GM12878 (cell line): ENCODE results near the gene MSRB1. TPM values are rescaled to one million over a fixed set of nuclear protein-coding genes. Genes with fewer than 3 reads are reported as not detected.

ENCODE experiments used
- ATAC-seq: fragments of 200-7000 bp; cut with Tn5 transposase; 3 replicates; pipeline ENCODE4 v1.9.1; 2020; ENCODE audit warnings: mild to moderate bottlenecking, moderate library complexity
- BruUV-seq: library from RNA; stranded (reverse); fragments of 400-500 nt; replicated peaks from 2 replicates; lab custom pipeline; 2021; lab: Mats Ljungman, UMichigan
- CTCF ChIA-PET: fragments of 300-600 bp; sonication (Branson Sonifier 250); formaldehyde crosslinking; extraction: SDS; loops from one replicate; lab custom pipeline; 2021; ENCODE audit warnings: inconsistent platforms; lab: Yijun Ruan, JAX
- POLR2A ChIA-PET: fragments of 350-600 bp; formaldehyde crosslinking; extraction: SDS; loops from one replicate; lab custom pipeline; 2021; ENCODE audit warnings: inconsistent platforms; lab: Charles Lee
- RAD21 ChIA-PET: fragments of 300-600 bp; sonication (Branson Sonifier 250); formaldehyde crosslinking; loops from one replicate; lab custom pipeline; 2023; ENCODE audit warnings: antibody characterized with exemption; ENCODE audit not compliant: unreplicated experiment; lab: Charles Lee
- SMC1A ChIA-PET: fragments of 300-600 bp; sonication (Branson Sonifier 250); formaldehyde crosslinking; loops from one replicate; lab custom pipeline; 2023; ENCODE audit not compliant: unreplicated experiment, uncharacterized antibody; lab: Charles Lee
- DNase-seq: peaks from one replicate; pipeline ENCODE4 v3.0.0-alpha.2; 2011; ENCODE audit warnings: low read depth, low spot score
- FAIRE-seq: peaks from 3 replicates; lab custom pipeline; 2011; peaks lifted over from hg19 to GRCh38; lab: Jason Lieb, UNC
- H2AFZ ChIP-seq: 2 replicates; pipeline ENCODE4 v1.6.0; 2011; ENCODE audit warnings: low read depth, low read length, control low read depth; ENCODE audit not compliant: control insufficient read depth
- H3K27ac ChIP-seq: 2 replicates; pipeline ENCODE4 v1.5.1; 2011; ENCODE audit warnings: control low read depth; ENCODE audit not compliant: control insufficient read depth, insufficient read depth
- H3K27me3 ChIP-seq, 2 experiments: replicated peaks in 1 of 2; 2 replicates each; pipeline versions ENCODE4 v1.6.0 to v1.6.1; 2011; ENCODE audit warnings: low read length in 1 of 2; ENCODE audit not compliant: control insufficient read depth in 2 of 2, insufficient read depth in 2 of 2
- H3K36me3 ChIP-seq, 2 experiments: 2 replicates each; pipeline ENCODE4 v1.5.1; 2011; ENCODE audit warnings: low read length in 1 of 2; ENCODE audit not compliant: control insufficient read depth in 2 of 2, insufficient read depth in 2 of 2
- H3K4me1 ChIP-seq: 2 replicates; pipeline ENCODE4 v1.6.1; 2011; ENCODE audit warnings: mild to moderate bottlenecking, low read length, moderate library complexity, mixed read lengths; ENCODE audit not compliant: control insufficient read depth, insufficient read depth
- H3K4me2 ChIP-seq: 2 replicates; pipeline ENCODE4 v1.6.0; 2011; ENCODE audit warnings: control low read depth; ENCODE audit not compliant: control insufficient read depth, insufficient read depth
- H3K4me3 ChIP-seq: fragments of 200-600 bp; sonication (generic); 2 replicates; pipeline ENCODE4 v1.5.1; 2016
- H3K79me2 ChIP-seq: 2 replicates; pipeline ENCODE4 v1.6.0; 2011; ENCODE audit warnings: low read length; ENCODE audit not compliant: control insufficient read depth, insufficient read depth
- H3K9ac ChIP-seq: 2 replicates; pipeline ENCODE4 v1.8.0; 2011; ENCODE audit warnings: low read length, control low read depth, mixed read lengths; ENCODE audit not compliant: control insufficient read depth, insufficient read depth
- H3K9me3 ChIP-seq: replicated peaks from 3 replicates; pipeline ENCODE4 v1.5.1; 2011; ENCODE audit warnings: mild to moderate bottlenecking, low read length; ENCODE audit not compliant: control insufficient read depth, insufficient read depth
- H4K20me1 ChIP-seq: 2 replicates; pipeline ENCODE4 v1.6.0; 2011; ENCODE audit not compliant: control insufficient read depth, insufficient read depth
- CEBPB ChIP-seq, 2 experiments: fragments of 150-350 bp in 1 of 2; IDR thresholded peaks; 2 replicates each; pipeline ENCODE4 v1.6.1; 2012 to 2014; ENCODE audit warnings: low read depth in 2 of 2, low read length in 2 of 2, borderline replicate concordance in 1 of 2, inconsistent platforms in 1 of 2
- FOXK2 ChIP-seq: fragments of 450-650 bp; IDR thresholded peaks from 2 replicates; pipeline ENCODE4 v1.6.1; 2017; ENCODE audit warnings: mild to moderate bottlenecking, moderate library complexity
- HCFC1 ChIP-seq: fragments of 150-350 bp; IDR thresholded peaks from 2 replicates; pipeline ENCODE4 v1.6.1; 2014; ENCODE audit warnings: low read length
- HDGF ChIP-seq: fragments of 450-650 bp; IDR thresholded peaks from 2 replicates; pipeline ENCODE4 v1.6.1; 2016; ENCODE audit warnings: antibody characterized with exemption
- IKZF2 ChIP-seq, 2 experiments: fragments of 450-650 bp; IDR thresholded peaks; 2 replicates each; pipeline ENCODE4 v1.6.1; 2017; ENCODE audit warnings: mild to moderate bottlenecking in 2 of 2, moderate library complexity in 2 of 2
- IRF4 ChIP-seq: IDR thresholded peaks from 2 replicates; pipeline ENCODE4 v1.6.1; 2011; ENCODE audit warnings: low read depth, low read length
- MTA3 ChIP-seq: IDR thresholded peaks from 2 replicates; pipeline ENCODE4 v1.6.1; 2012; ENCODE audit warnings: low read length, inconsistent platforms, borderline replicate concordance
- NFXL1 ChIP-seq: fragments of 450-650 bp; IDR thresholded peaks from 2 replicates; pipeline ENCODE4 v1.6.1; 2017; ENCODE audit warnings: antibody characterized with exemption, mild to moderate bottlenecking, borderline replicate concordance
- RAD51 ChIP-seq: fragments of 450-650 bp; IDR thresholded peaks from 2 replicates; pipeline ENCODE4 v1.6.1; 2016; ENCODE audit warnings: moderate library complexity, mild to moderate bottlenecking, inconsistent platforms
- RELB ChIP-seq: fragments of 450-650 bp; IDR thresholded peaks from 2 replicates; pipeline ENCODE4 v1.6.1; 2017; ENCODE audit warnings: low read depth, mild to moderate bottlenecking, moderate library complexity
- SP1 ChIP-seq: IDR thresholded peaks from one replicate; pipeline ENCODE4 v1.6.1; 2011; ENCODE audit warnings: low read depth, low read length
- STAT1 ChIP-seq: fragments of 450-650 bp; conservative IDR thresholded peaks from 2 replicates; pipeline ENCODE4 v1.6.1; 2014; ENCODE audit warnings: antibody characterized with exemption, mild to moderate bottlenecking
- SUPT20H ChIP-seq: IDR thresholded peaks from 2 replicates; pipeline ENCODE4 v1.6.1; 2011; ENCODE audit warnings: low read depth, mild to moderate bottlenecking, low read length, moderate library complexity, borderline replicate concordance; ENCODE audit not compliant: control insufficient read depth
- TAF1 ChIP-seq: IDR thresholded peaks from 2 replicates; pipeline ENCODE4 v1.6.1; 2011; ENCODE audit warnings: mild to moderate bottlenecking, low read depth, low read length, borderline replicate concordance
- ZBED1 ChIP-seq: IDR thresholded peaks from 2 replicates; pipeline ENCODE4 v1.6.1; 2016; ENCODE audit warnings: borderline replicate concordance
- ZNF207 ChIP-seq: fragments of 450-650 bp; IDR thresholded peaks from 2 replicates; pipeline ENCODE4 v1.6.1; 2014; ENCODE audit warnings: antibody characterized with exemption, mild to moderate bottlenecking, borderline replicate concordance
- ZNF384 ChIP-seq: IDR thresholded peaks from 2 replicates; pipeline ENCODE4 v1.6.1; 2012; ENCODE audit warnings: low read depth, mild to moderate bottlenecking, low read length, improper control_type of control experiment, borderline replicate concordance
- ZNF687 ChIP-seq: fragments of 450-650 bp; IDR thresholded peaks from 2 replicates; pipeline ENCODE4 v1.6.1; 2017; ENCODE audit warnings: mild to moderate bottlenecking, moderate library complexity
- WGBS: methylation state at CpG from one replicate; pipeline ENCODE4 v1.1.6; 2016; ENCODE audit warnings: low lambda C conversion rate; ENCODE audit not compliant: insufficient replicate concordance, insufficient coverage; ENCODE audit errors: missing lambda C conversion rate; 5-methylcytosine and 5-hydroxymethylcytosine counted together
- in situ Hi-C: fragments of 300-500 bp; cut with MboI; formaldehyde crosslinking; loops from 9 replicates; pipeline ENCODE4 v1.14.3; 2018; ENCODE audit warnings: mixed read lengths
- intact Hi-C: fragments of 100-400 bp; cut with micrococcal nuclease; formaldehyde crosslinking; loops from one replicate; pipeline ENCODE4 v1.14.2; 2022; ENCODE audit not compliant: unreplicated experiment
- polyA plus RNA-seq, 11 experiments: library from polyadenylated mRNA; depleted of rRNA in 4 of 11; unstranded in 6 of 11; stranded (reverse) in 5 of 11; fragments of >200 nt; fragmentation: Nextera tagmentation in 4 of 11; fragmentation: Illumina TruSeq in 1 of 11; extraction: Ambion mirVana in 4 of 11; extraction: Trizol in 1 of 11; gene quantifications; 1 replicate in 1 of 11; 2 replicates in 10 of 11; pipeline versions ENCODE4 v1.2.1 to v1.2.3, GENCODE V29; 2011 to 2016; ENCODE audit warnings: inconsistent platforms in 2 of 11, missing spikeins in 2 of 11, low read depth in 1 of 11
- total RNA-seq, 4 experiments: library from RNA; depleted of rRNA in 3 of 4; stranded (reverse); fragments of >200 nt in 3 of 4; fragmentation: Illumina TruSeq in 1 of 4; extraction: Trizol in 1 of 4; gene quantifications; 2 replicates each; pipeline versions ENCODE4 v1.2.1 to v1.2.3, GENCODE V29; 2013 to 2021

Gene MSRB1
- total and polyA plus RNA-seq, 10 of the 15 experiments (the other 5 are each of a cell fraction or from before 2014, with no cell fraction given) = 5.1 to 48.6 (median 25.7) TPM

GRCh38 chr16:1930338-1930720, 12.7 kb downstream of the MSRB1 start:
- BruUV-seq = no TSS peak
- in situ Hi-C loops = loop anchor here (10.0 kb wide), 1 partner anchor 66 kb away; no protein-coding TSS in a partner anchor
- RAD21 ChIA-PET = no interaction called here

More at GRCh38 chr16:1930338-1930720, 12.7 kb downstream of the MSRB1 start:
- H3K27ac ChIP-seq = no peak overlapping the region
- H3K4me1 ChIP-seq = no peaks in the 10 kb centered on the region; the same call in 1 of the 2 replicates
- H3K36me3 ChIP-seq = no peaks in the 10 kb centered on the region
- ATAC-seq = no peak
- FAIRE-seq = no peak
- no peak overlapping the region for H3K9ac ChIP-seq
- H3K27me3 ChIP-seq = no peaks in the 10 kb centered on the region; a peak in 3 of 4 replicates
- no peaks in the 10 kb centered on the region for H3K9me3 ChIP-seq
- intact Hi-C loops = no loop called here
- TF ChIP-seq CEBPB (IDR thresholded peaks at IDR 0.05; ENCODE audit: borderline replicate concordance in 1 of 2, low read depth in 2 of 2, low read length in 2 of 2) = no peak
- TF ChIP-seq IRF4 = no peak
- TF ChIP-seq SP1 = no peak
- no peak for TF ChIP-seq MTA3
- no peak for TF ChIP-seq ZBED1
- TF ChIP-seq SUPT20H = no peak
- no peak for TF ChIP-seq TAF1
- TF ChIP-seq STAT1 = no peak
- TF ChIP-seq ZNF687 = no peak
- TF ChIP-seq RELB = no peak
- no peak for TF ChIP-seq NFXL1
- TF ChIP-seq ZNF207 = no peak
- no peak for TF ChIP-seq ZNF384
- TF ChIP-seq HCFC1 = no peak
- TF ChIP-seq HDGF = no peak
- no peak for TF ChIP-seq IKZF2 (IDR thresholded peaks at IDR 0.05)
- TF ChIP-seq FOXK2 = no peak
- TF ChIP-seq RAD51 = no peak
- TF ChIP-seq, all 136 proteins: peak for 0
- H3K4me2 ChIP-seq = no peak overlapping the region
- CTCF ChIA-PET = interaction anchor here (1.6 to 2.5 kb wide), 4 partner anchors 10 to 64 kb away, joined by 4 to 12 read pairs (median 8); no protein-coding TSS in a partner anchor
- no peaks in the 10 kb centered on the region for H4K20me1 ChIP-seq
- H3K4me3 ChIP-seq = no peak overlapping the region
- WGBS = 71% methylated on average over 6 of the region's 10 CpGs
- no peak for DNase-seq
- no peaks in the 10 kb centered on the region for H3K79me2 ChIP-seq
- H2AFZ ChIP-seq = no peak overlapping the region
- SMC1A ChIA-PET = interaction anchor here (1.8 kb wide), 1 partner anchor 64 kb away, joined by 3 read pairs; no protein-coding TSS in a partner anchor
- POLR2A ChIA-PET = no interaction called here
